Measurements from ENCODE around the gene SMARCA1. TPM values are rescaled to one million over a fixed set of nuclear protein-coding genes. Genes with fewer than 3 reads are reported as not detected.

Gene SMARCA1
- total and polyA plus RNA-seq, 4 donors, result 50.0 to 115 (median 69.9) TPM

DNA sequence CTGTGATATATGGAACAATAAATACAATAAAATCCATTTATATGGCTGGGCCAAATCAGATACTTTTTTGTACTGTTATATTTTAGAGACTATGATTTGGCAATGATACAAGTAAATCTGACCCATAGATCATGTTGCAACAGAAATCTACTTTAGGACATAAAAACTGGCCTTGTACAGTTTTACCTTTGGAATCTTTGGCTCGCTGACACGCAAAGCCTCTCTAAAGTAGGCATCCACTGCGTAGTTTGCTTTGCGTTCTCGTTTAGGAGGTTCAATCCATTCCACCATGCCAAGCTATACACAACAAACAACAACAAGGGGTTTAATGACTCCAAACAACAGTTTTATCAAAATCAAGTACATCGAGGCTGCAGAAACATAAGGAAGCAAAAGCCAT lies 42.4 kb downstream of the SMARCA1 start:
- Histone ChIP-seq H3K4me3 (ENCODE audit: low read depth, low read length) (no peak overlapping the region), H3K9me3 (ENCODE audit: control insufficient read depth, insufficient read depth, low read length) (no peaks in the 10 kb centered on the region), H3K27ac (ENCODE audit: low read depth, low read length) (no peak overlapping the region), H3K36me3 (ENCODE audit: control insufficient read depth, insufficient read depth, low read length) (peaks cover 4% of the 10 kb centered on the region), H3K27me3 (ENCODE audit: control insufficient read depth, insufficient read depth, low read length) (no peaks in the 10 kb centered on the region), H3K4me1 (ENCODE audit: control insufficient read depth, insufficient read depth, low read length) (no peaks in the 10 kb centered on the region)
- DNase-seq (ENCODE audit: low read depth in 4 of 6, low spot score in 6 of 6), result no peak
- WGBS (ENCODE audit: insufficient coverage), result 83% methylated on average over 4 of the region's 6 CpGs

DNA sequence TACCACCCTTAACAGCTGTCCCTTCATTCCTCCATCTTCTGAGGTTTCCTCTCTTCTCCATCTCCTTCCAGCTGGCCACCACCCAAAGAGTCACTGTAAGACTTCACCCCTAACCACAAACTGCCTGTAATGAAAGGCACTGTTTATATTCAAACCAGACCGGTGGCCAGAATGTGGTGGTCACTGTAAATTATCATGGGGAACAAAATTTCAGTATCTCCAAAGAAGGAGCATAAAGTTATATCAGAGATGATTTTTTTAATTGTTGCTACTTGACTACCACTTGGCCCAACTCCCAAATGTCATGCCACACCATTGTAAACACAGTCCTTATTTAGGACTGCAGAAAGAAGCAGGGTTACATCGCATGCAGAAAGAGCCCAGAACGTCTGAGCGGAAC lies 44.8 kb downstream of the SMARCA1 start:
- DNase-seq (ENCODE audit: low read depth in 4 of 6, low spot score in 6 of 6), result no peak
- no peak overlapping the region for H3K27ac ChIP-seq (ENCODE audit: low read depth, low read length)
- no peaks in the 10 kb centered on the region for H3K4me1 ChIP-seq (ENCODE audit: control insufficient read depth, insufficient read depth, low read length)
- no peaks in the 10 kb centered on the region for H3K36me3 ChIP-seq (ENCODE audit: control insufficient read depth, insufficient read depth, low read length)
- no peak overlapping the region for H3K4me3 ChIP-seq (ENCODE audit: low read depth, low read length)
- H3K27me3 ChIP-seq (ENCODE audit: control insufficient read depth, insufficient read depth, low read length), result no peaks in the 10 kb centered on the region
- WGBS (ENCODE audit: insufficient coverage), result no CpG with 5 or more reads among the region's 4 CpGs
- no peaks in the 10 kb centered on the region for H3K9me3 ChIP-seq (ENCODE audit: control insufficient read depth, insufficient read depth, low read length)

GRCh38 chrX:129472116-129472515 lies 51.2 kb downstream of the SMARCA1 start:
- Histone ChIP-seq H3K4me3 (ENCODE audit: low read depth, low read length) (no peak overlapping the region), H3K4me1 (ENCODE audit: control insufficient read depth, insufficient read depth, low read length) (no peaks in the 10 kb centered on the region), H3K27me3 (ENCODE audit: control insufficient read depth, insufficient read depth, low read length) (no peaks in the 10 kb centered on the region), H3K36me3 (ENCODE audit: control insufficient read depth, insufficient read depth, low read length) (no peaks in the 10 kb centered on the region), H3K9me3 (ENCODE audit: control insufficient read depth, insufficient read depth, low read length) (no peaks in the 10 kb centered on the region), H3K27ac (ENCODE audit: low read depth, low read length) (no peak overlapping the region)
- no peak for DNase-seq (ENCODE audit: low read depth in 4 of 6, low spot score in 6 of 6)
- WGBS (ENCODE audit: insufficient coverage), result no CpG with 5 or more reads among the region's 1 CpG

- no peaks in the 10 kb centered on the region for H3K36me3 ChIP-seq (ENCODE audit: control insufficient read depth, insufficient read depth, low read length)
- no peak overlapping the region for H3K4me3 ChIP-seq (ENCODE audit: low read depth, low read length)
- H3K4me1 ChIP-seq (ENCODE audit: control insufficient read depth, insufficient read depth, low read length), result no peaks in the 10 kb centered on the region
- H3K27me3 ChIP-seq (ENCODE audit: control insufficient read depth, insufficient read depth, low read length), result no peaks in the 10 kb centered on the region
- no peaks in the 10 kb centered on the region for H3K9me3 ChIP-seq (ENCODE audit: control insufficient read depth, insufficient read depth, low read length)
- no peak overlapping the region for H3K27ac ChIP-seq (ENCODE audit: low read depth, low read length)
- peak in 3 of 6 donors; percentile 6 to 55 (median 28) for DNase-seq (ENCODE audit: low read depth in 4 of 6, low spot score in 6 of 6)
- WGBS (ENCODE audit: insufficient coverage), result no CpG with 5 or more reads among the region's 3 CpGs
Measured at GRCh38 chrX:129462707-129463106, 60.6 kb downstream of the SMARCA1 start.

DNA sequence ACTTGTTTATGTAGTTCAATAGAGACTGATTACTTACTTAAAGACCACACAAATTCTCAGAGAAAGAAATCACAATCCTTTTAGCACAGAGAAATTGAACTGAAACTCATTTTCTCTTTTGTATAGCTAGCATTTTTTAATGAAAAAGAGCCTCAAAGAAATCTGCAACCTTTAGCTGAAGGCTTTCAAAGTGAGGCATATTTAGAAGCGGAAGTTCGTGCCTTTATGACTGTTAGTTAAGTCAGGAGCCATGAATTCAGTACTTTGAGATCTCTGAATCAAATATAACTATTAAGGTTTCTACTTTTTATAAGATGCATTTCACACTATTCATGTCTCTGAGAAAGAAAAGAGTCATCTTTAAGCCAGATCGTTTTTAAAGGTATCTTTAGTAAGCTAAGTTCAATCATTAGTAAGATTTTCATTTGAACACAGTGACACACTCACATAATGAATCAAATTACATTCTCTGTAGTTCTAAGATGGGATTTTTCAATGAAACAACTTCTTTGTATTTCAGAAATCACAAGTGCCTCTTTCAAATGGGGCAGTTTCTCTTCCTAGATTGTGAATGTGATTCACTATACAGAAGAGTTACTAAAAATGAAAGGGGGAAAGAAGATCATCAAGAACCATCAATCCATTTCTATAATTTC lies 61.4 kb downstream of the SMARCA1 start:
- no peak for DNase-seq (ENCODE audit: low read depth in 4 of 6, low spot score in 6 of 6)
- WGBS (ENCODE audit: insufficient coverage), result no CpG with 5 or more reads among the region's 3 CpGs
- no peaks in the 10 kb centered on the region for H3K36me3 ChIP-seq (ENCODE audit: control insufficient read depth, insufficient read depth, low read length)
- H3K9me3 ChIP-seq (ENCODE audit: control insufficient read depth, insufficient read depth, low read length), result no peaks in the 10 kb centered on the region
- H3K27ac ChIP-seq (ENCODE audit: low read depth, low read length), result peak overlapping the region; percentile 17
- H3K4me3 ChIP-seq (ENCODE audit: low read depth, low read length), result no peak overlapping the region
- no peaks in the 10 kb centered on the region for H3K27me3 ChIP-seq (ENCODE audit: control insufficient read depth, insufficient read depth, low read length)
- H3K4me1 ChIP-seq (ENCODE audit: control insufficient read depth, insufficient read depth, low read length), result no peaks in the 10 kb centered on the region

DNA sequence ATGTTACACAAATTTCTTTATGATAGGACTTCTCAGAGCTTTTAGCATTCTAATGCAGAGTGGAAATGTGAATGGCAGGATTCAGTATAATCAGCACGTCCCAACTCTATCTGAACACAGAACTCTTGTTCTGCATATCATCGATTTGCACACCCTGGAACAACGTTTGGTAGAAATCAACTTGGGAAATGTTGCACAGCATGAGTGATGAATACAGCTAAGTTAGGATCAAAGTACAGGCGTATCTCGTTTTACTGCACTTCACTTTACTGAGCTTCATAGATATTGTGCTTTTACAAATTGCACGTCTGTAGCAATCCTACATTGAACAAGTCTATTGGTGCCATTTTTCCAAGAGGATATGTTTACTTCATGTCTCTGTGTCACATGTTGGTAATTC lies 70.8 kb downstream of the SMARCA1 start:
- no peaks in the 10 kb centered on the region for H3K4me1 ChIP-seq (ENCODE audit: control insufficient read depth, insufficient read depth, low read length)
- no peak overlapping the region for H3K27ac ChIP-seq (ENCODE audit: low read depth, low read length)
- WGBS (ENCODE audit: insufficient coverage), result no CpG with 5 or more reads among the region's 6 CpGs

DNA sequence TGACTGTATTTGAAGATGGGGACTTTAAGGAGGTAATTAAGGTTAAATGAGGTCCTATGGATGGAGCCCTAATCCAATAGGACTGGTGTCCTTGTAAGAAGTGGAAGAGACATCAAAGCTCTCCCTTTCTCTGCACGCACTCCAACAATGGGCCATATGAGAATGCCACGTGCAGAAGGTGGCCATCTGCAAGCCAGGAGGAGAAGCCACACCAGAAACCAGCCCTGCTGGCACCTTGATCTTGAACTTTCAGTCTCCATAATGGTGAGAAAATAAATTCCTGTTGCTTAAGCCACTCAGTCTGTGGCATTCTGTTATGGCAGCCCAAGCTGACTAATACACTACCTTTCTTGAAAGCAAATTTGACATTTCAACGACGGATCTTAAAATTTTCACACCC lies 73.2 kb downstream of the SMARCA1 start:
- DNase-seq (ENCODE audit: low read depth in 4 of 6, low spot score in 6 of 6), result no peak
- Histone ChIP-seq H3K4me1 (ENCODE audit: control insufficient read depth, insufficient read depth, low read length) (no peaks in the 10 kb centered on the region), H3K9me3 (ENCODE audit: control insufficient read depth, insufficient read depth, low read length) (no peaks in the 10 kb centered on the region), H3K27me3 (ENCODE audit: control insufficient read depth, insufficient read depth, low read length) (no peaks in the 10 kb centered on the region), H3K27ac (ENCODE audit: low read depth, low read length) (no peak overlapping the region), H3K4me3 (ENCODE audit: low read depth, low read length) (no peak overlapping the region), H3K36me3 (ENCODE audit: control insufficient read depth, insufficient read depth, low read length) (no peaks in the 10 kb centered on the region)
- WGBS (ENCODE audit: insufficient coverage), result no CpG with 5 or more reads among the region's 4 CpGs

More for the DNA sequence above, 70.8 kb downstream of the SMARCA1 start:
- H3K36me3 ChIP-seq (ENCODE audit: control insufficient read depth, insufficient read depth, low read length), result no peaks in the 10 kb centered on the region
- no peaks in the 10 kb centered on the region for H3K9me3 ChIP-seq (ENCODE audit: control insufficient read depth, insufficient read depth, low read length)
- no peaks in the 10 kb centered on the region for H3K27me3 ChIP-seq (ENCODE audit: control insufficient read depth, insufficient read depth, low read length)
- no peak for DNase-seq (ENCODE audit: low read depth in 4 of 6, low spot score in 6 of 6)
- no peak overlapping the region for H3K4me3 ChIP-seq (ENCODE audit: low read depth, low read length)

- Histone ChIP-seq H3K36me3 (ENCODE audit: control insufficient read depth, insufficient read depth, low read length) (no peaks in the 10 kb centered on the region), H3K27me3 (ENCODE audit: control insufficient read depth, insufficient read depth, low read length) (no peaks in the 10 kb centered on the region), H3K4me1 (ENCODE audit: control insufficient read depth, insufficient read depth, low read length) (no peaks in the 10 kb centered on the region), H3K4me3 (ENCODE audit: low read depth, low read length) (no peak overlapping the region), H3K27ac (ENCODE audit: low read depth, low read length) (no peak overlapping the region), H3K9me3 (ENCODE audit: control insufficient read depth, insufficient read depth, low read length) (no peaks in the 10 kb centered on the region)
- WGBS (ENCODE audit: insufficient coverage), result no CpG with 5 or more reads among the region's 2 CpGs
- DNase-seq (ENCODE audit: low read depth in 4 of 6, low spot score in 6 of 6), result no peak
Measured at GRCh38 chrX:129449148-129449547, 74.1 kb downstream of the SMARCA1 start.

- Histone ChIP-seq H3K27me3 (ENCODE audit: control insufficient read depth, insufficient read depth, low read length) (no peaks in the 10 kb centered on the region), H3K4me3 (ENCODE audit: low read depth, low read length) (no peak overlapping the region), H3K4me1 (ENCODE audit: control insufficient read depth, insufficient read depth, low read length) (no peaks in the 10 kb centered on the region), H3K27ac (ENCODE audit: low read depth, low read length) (no peak overlapping the region), H3K36me3 (ENCODE audit: control insufficient read depth, insufficient read depth, low read length) (no peaks in the 10 kb centered on the region), H3K9me3 (ENCODE audit: control insufficient read depth, insufficient read depth, low read length) (no peaks in the 10 kb centered on the region)
- DNase-seq (ENCODE audit: low read depth in 4 of 6, low spot score in 6 of 6), result no peak
Measured at GRCh38 chrX:129445436-129445835, 77.9 kb downstream of the SMARCA1 start.

DNA sequence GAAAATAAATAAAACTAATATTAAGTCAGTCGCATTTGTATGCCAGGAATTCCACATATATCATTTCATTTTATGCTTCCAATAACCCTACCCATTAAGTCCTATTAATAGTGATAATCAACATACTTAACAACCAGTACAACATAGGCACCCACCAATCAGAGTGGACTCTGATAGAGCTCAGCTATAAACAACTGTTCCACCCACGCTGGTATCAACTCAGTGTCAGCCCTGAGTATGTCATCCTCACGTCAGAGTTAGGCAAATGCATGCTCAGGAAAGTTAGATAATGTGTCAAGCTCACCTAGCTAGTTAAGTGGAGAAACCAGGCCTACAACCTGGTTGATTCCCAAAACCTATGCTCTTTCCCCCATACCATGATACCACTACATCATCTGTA lies 89.3 kb downstream of the SMARCA1 start:
- Histone ChIP-seq H3K27me3 (ENCODE audit: control insufficient read depth, insufficient read depth, low read length) (no peaks in the 10 kb centered on the region), H3K27ac (ENCODE audit: low read depth, low read length) (no peak overlapping the region), H3K4me1 (ENCODE audit: control insufficient read depth, insufficient read depth, low read length) (no peaks in the 10 kb centered on the region), H3K9me3 (ENCODE audit: control insufficient read depth, insufficient read depth, low read length) (no peaks in the 10 kb centered on the region), H3K36me3 (ENCODE audit: control insufficient read depth, insufficient read depth, low read length) (no peaks in the 10 kb centered on the region), H3K4me3 (ENCODE audit: low read depth, low read length) (no peak overlapping the region)
- 70% methylated on average over 2 of the region's 3 CpGs for WGBS (ENCODE audit: insufficient coverage)
- DNase-seq (ENCODE audit: low read depth in 4 of 6, low spot score in 6 of 6), result no peak
